Measurements from ENCODE around the gene S100A4.
"Not testable (repeated sequence)": the region's sequence is repeated elsewhere in the genome, so short reads cannot be mapped to it uniquely, and the experiment has no call there.

S100A4 gene

DNA sequence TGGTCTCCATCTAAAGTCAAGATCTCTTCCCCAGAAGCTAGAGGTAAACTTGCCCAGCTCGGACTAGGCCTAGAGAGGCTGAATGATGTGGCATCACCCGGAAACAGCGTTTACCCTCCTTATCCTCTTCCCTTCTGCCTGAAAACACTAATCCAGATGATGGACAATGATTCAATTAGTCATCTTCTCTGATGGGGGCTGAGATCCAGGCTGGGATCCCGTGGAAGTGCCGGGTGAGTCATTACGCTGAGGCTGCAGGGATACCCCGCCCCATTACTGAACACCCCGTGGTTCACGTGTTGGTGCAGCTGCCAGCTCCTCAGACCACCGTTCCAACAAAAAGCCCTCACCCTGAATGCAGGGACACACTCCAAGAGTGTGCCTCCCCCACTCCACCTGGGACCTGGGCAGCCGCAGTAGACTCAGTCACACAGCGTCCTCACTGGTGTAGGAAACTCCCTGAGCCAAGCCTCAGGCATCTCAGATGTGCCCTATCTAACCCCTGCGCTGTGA lies 11.9 kb downstream of the S100A4 start:
- peak; percentile 86 for DNase-seq (ENCODE audit: low read depth)

DNA sequence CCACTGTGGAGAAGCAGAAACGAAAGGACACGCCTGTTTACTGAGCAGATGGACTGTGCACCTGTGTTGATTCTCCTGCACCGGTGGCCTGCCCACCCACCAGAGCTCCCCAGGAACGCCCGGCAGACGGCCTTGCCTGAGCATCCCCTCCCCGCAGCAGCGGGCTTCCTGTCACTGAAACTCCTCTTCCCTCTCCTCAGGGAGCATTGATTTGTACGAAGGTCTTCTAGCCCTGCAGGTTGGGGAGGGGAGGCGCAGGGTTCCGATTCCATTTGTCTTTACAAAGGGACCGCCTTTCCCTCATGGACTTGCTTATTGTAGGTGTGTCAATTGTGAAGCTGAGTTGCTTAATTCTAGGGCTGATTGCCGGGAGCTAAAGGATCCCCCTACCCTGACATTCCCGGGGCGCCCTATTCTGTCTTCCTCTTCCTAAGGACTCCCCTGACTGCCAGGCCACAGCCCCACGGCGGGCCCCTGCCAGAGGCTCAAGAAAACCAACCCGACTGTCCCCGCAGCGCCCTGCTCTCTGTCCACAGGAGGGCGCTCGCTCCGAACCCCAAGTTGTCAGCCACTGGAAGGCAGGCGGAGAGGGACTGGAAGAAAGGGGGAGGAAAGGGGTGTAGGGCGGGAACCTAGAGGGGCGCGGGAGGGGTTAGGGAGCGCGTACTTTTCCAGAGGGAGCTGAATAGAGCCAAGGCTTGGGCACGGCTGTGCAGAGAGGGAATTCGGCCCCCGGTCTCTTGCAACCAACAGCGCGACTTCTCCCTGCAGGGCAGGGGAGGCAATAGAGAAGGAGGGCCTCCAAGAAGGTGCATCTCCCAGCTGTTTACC lies 12.6 kb downstream of the S100A4 start:
- DNase-seq (ENCODE audit: low read depth) = peak; percentile 68

DNA sequence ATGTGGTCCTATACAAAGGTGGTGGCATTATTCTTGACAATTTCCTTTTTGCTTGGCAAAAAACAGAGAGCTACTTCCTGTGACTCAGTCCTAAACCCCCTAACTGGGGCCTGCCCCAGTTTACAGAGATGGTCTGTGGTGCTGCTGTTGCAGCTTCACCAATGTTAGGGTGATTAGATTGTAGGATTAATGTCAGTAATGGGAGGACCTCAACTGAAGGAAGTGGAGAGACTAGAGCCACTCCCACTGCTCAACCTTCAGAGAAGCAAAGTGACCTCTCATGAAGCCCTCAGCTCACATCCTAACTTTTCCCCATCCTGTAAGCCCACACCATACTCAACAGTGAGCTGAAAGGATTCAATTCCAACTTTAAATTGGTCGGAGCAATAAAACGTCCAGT lies 13.4 kb downstream of the S100A4 start:
- no peak for DNase-seq (ENCODE audit: low read depth)

DNA sequence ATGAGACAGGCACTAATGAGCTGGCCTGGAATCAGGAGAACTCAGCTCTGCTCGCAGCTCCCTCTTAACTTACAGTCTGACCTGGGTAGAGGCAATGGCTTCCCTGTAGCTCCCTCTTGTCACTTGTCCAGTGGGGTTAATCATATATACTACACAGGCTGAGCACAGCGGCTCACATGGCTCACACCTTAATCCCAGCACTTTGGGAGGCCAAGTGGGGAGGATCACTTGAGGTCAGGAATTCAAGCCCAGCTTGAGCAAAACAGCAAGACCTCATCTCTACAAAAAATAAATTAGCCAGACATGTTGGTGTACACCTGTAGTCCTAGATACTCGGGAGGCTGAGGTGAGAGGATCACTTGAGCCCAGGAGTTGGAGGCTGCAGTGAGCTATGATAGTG lies 14.0 kb downstream of the S100A4 start:
- no peak for DNase-seq (ENCODE audit: low read depth)

DNA sequence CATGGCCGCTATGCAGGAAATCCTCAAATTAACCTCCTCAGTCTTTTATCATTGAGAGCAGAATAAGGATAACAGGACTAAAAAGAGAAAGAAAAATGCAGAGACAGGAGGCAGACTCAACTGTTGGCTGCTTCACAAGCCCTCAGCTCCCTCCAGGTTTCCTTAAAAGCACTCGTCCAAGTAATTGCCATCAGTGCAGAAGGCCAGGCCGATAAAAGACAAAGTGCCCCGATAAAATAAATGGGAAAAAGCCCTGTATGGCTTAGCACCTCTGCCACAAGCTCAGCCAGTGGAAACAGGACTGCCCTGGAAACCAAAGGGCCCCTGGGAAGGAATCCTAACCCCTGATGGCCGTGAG lies 17.9 kb downstream of the S100A4 start:
- DNase-seq (ENCODE audit: low read depth) = no peak

DNA sequence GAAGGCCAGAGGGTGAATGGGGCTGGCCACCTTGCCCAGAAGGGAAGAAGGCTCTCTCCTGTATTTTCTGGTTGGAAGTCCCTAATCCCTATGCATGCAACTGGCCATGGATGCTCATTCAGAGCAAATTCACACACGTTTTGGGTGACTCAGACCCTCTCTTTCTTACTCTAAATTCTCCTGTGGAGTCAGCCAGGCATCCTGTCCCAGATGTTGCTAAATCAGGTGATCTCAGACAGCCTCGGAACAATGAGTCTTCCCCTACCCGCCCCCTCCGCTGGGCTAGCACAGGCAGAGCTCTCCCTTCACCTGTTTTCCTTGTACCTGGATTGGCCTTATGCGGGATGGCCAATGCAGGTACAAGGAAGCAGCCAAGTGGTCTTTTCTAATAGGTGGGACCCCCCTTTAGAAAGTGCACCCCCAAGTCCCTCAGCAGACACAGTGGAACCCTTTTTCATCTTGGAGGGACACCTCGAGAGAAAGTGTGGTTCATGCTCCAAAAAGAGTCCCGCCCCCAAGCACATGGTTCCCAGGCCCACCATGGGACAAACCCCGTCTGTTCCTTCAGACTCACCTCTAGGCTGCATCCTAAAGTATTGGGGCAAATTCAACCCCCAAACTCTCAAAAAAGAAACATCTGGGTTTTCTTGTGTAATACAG lies 18.5 kb downstream of the S100A4 start:
- DNase-seq (ENCODE audit: low read depth) = no peak

DNA sequence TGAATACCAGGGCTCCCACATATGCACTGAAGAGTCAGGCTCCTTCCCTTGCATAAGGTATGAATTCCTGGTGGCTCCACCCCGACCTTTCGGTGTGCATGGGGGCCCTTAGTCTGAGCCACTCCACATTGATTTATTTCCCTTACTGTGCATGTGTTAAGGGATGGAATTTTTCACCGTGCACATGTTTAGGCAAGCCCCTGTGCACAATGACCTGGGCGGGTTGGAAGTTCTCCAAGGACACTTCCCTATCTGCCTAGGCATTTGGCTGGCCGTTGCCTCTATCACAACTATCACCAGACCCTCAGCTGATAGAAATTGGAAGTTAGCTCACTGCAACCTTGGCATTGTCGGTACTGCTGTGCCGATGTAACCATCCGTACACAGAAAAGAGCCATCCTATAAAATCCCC lies 19.5 kb downstream of the S100A4 start:
- DNase-seq (ENCODE audit: low read depth) = no peak

DNA sequence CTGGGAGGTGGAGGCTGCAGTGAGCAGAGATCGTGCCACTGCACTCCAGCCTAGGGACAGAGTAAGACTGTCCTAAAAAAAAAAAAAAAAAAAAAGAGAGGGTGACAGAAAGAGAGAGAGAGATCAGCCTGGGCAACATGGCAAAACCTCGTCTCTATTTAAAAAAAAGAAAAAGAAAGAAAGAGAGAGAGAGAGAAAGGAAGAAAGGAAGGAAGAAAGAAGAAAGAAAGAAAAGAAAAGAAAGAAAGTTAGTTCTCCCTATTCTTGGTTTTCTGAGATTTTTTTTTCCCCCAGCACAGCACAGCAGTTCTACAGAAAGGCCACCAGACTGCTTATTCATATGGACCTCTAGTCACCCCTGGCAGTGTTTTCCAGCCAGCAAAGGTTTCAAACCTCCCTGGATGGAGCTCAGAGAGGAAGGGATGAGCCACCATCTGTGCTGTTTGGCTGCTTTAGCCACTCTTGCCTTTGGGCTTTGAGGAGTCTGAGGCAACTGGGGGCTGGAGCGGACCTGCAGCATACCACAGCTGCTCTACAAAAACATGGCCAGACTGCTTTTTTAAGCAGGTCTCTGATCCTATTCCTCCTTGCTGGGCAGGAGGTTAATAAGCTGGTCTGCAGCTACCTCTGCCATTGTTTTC lies 20.4 kb downstream of the S100A4 start:
- no peak for DNase-seq (ENCODE audit: low read depth)

DNA sequence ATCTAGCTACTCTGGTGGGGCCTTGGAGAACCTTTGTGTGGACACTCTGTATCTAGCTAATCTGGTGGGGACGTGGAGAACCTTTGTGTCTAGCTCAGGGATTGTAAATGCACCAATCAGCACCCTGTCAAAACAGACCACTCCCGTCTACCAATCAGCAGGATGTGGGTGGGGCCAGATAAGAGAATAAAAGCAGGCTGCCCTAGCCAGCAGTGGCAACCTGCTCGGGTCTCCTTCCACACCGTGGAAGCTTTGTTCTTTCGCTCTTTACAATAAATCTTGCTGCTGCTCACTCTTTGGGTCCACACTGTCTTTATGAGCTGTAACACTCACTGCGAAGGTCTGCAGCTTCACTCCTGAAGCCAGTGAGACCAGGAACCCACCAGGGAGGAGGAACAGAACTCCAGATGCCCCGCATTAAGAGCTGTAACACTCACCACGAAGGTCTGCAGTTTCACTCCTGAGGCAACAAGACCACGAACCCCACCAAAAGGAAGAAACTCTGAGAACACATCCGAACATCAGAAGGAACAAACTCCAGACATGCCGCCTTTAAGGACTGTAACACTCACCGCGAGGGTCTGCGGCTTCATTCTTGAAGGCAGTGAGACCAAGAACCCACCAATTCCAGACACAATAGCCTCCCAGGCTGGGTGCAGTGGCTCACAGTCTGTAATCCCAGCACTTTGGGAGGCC lies 23.1 kb downstream of the S100A4 start:
- DNase-seq (ENCODE audit: low read depth) = not testable (repeated sequence)

DNA sequence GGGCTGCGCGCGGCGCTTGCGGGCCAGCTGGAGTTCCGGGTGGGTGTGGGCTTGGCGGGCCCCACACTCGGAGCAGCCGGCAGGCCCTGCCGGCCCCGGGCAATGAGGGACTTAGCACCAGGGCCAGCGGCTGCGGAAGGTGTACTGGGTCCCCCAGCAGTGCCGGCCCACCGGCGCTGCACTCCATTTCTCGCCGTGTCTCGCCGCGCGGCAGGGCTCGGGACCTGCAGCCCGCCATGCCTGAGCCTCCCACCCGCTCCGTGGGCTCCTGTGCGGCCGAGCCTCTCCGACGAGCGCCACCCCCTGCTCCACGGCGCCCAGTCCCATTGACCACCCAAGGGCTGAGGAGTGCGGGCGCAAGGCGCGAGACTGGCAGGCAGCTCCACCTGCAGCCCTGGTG lies 23.8 kb downstream of the S100A4 start:
- not testable (repeated sequence) for DNase-seq (ENCODE audit: low read depth)

DNA sequence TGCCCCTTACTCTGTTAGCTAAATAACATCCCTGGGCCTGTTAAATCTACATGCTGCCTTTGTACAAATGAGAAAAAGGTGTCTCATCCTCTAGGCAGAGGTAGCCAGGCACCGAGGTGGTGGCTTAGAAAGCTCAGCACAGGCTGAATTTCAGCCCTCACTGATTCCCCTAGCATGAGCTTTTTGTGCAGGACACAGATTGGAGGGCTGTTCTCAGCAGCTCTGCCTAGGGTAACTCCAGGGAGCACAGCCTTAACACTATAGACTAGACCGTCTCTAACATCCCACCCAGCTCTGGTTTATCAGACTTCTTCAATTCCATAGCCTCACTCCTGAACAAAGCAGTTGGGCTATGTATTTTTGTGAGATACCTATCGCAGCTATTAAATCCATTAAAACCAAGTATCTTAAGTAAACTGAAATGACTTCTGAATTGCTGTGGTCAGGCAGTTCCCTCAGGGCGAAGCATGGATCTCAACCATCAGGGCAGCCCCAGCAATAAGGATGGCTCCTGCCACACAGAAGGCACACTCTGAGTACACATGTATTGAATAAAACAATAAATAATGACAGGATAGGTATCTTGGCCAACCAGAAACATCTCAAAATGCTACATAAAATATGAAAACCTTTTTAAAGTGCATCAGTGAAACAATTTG lies 24.7 kb downstream of the S100A4 start:
- DNase-seq (ENCODE audit: low read depth) = no peak

DNA sequence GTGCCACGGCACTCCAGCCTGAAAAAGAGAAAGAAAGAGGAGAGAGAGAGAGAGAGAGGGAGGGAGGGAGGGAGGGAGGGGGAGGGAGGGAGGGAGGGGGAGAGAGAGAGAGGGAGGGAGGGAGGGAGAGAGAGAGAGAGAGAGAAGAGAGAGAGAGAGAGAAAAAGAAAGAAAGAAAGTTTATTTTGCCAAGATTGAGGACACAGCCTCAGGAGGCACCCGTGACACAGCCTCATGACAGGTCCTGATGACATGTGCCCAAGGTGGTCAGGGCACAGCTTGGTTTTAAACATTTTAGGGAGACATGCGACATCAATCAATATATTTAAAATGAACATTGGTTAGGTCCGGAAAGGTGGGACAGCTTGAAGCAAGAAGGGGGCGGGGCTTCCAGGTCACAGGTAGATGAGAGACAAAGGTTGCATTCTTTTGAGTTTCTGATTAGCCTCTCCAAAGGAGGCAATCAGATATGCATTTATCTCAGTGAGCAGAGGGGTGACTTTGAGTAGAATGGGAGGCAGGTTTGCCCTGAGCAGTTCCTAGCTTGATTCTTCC lies 25.4 kb downstream of the S100A4 start:
- DNase-seq (ENCODE audit: low read depth) = not testable (repeated sequence)

DNA sequence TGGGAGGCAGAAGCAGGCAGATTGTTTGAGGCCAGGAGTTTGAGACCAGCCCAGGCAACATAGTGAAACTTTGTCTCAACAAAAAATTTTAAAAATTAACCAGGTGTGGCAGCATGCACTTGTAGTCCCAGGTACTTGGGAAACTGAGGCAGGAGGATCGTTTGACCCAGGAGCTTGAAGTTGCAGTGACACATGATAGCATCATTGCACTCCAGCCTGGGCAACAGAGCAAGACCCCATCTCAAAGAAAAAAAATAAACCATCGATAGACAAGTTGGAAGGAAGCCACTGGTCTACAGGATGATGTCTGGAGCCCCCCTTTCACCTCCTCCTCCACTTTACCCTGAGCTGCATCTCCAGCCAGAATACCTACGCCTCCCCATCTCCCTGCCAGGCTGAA lies 26.4 kb downstream of the S100A4 start:
- no peak for DNase-seq (ENCODE audit: low read depth)

DNA sequence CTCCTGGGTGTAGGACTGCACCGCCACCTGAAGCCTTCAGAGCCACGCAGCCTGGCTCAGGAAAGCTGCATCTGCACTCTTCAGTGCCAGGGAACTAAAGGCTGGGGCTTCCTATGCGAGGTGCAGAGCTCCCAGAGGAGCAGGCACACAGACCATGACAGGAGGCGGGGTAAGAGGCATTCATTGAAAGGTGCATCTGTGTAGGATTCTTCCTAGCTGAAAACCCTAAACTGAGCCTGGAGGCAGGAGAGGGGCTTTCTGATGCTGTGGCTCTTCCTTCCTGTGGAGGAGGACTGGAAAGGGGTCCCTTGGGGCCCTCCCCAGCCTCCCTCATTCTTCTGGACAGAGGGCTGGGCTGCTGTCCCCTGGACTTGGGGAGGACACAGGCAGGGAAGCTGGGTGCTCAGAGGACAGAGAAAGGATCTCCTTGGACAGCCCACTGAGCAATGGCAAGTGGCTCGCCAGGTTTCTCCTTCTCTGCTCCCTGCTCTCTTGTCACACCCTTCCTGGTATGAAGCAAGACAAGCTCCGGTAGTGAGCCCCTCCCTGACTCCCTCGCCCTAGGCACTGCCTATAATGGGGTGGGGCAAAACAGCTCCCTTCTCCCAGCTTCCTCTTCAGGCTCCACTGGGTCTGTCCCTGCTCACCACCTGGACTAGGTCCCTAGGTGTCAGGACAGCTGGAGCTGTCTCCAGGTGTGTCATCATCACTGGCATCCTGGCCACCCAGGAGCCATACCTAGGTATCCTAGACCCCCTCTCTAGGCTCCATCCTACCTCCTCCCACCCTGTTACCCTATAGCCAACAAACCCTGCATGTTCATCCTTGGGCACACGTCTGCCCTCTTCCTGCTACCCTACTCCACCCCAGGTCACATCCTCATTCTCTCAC lies 29.9 kb downstream of the S100A4 start:
- DNase-seq (ENCODE audit: low read depth) = no peak

DNA sequence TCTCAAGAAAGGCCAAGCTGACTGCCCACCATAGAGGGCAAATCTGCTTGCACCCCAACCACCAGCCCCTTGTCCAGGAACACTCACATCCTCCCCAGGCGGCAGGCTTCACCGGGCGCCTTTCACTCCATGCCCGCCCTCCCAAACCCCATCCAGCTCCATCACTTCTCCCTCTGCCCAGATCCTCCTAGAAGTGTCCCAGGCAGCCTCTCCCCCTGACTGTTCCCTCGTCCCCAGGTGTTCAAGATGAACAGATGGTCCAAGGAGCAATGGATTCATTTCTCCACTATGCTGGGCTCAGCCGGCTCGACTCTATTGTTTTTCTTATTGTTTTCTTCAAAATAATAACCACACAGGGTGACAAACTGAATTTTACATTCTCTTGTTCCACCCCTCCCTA lies 31.9 kb downstream of the S100A4 start:
- DNase-seq (ENCODE audit: low read depth) = no peak

DNA sequence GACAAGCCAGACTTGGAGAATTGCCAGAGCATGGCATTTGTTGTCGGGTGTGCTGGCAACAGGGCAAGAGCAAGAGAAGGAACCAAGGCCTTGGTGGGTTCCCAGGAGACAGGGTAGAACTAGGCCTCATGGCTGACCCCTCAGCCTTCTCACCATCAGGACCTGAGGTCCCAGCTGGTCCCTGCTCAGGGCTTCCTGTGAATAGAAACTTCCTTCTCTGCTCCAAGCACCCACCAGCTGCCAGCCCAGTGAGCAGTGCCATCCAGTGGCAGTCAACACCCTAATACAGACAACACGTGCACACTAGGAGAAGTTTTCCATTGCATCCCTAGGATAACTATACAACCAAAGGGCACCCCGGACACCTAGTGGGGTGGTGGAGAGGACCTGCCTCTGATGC lies 32.6 kb downstream of the S100A4 start:
- no peak for DNase-seq (ENCODE audit: low read depth)

DNA sequence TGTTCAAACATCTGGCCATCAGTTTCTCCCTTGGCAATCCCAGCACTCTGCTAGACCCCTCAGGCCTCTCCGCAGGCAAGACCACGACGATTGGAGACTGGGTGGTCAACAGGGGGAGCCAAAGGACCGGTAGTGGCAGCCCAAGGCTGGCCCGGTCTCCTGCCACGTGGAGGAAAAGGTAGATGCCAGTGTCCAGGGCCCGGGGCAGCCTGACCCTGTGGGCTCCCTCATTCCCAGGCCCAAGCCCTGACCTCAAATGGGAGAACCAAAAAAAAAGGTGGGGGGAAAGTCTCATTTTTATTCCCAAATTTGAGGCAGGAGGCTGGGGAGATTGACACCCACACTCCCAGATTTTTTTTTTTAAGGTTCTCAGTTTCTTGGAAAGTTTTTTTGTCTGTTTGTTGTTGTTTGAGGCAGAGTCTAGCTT lies 34.6 kb downstream of the S100A4 start:
- DNase-seq (ENCODE audit: low read depth) = no peak

DNA sequence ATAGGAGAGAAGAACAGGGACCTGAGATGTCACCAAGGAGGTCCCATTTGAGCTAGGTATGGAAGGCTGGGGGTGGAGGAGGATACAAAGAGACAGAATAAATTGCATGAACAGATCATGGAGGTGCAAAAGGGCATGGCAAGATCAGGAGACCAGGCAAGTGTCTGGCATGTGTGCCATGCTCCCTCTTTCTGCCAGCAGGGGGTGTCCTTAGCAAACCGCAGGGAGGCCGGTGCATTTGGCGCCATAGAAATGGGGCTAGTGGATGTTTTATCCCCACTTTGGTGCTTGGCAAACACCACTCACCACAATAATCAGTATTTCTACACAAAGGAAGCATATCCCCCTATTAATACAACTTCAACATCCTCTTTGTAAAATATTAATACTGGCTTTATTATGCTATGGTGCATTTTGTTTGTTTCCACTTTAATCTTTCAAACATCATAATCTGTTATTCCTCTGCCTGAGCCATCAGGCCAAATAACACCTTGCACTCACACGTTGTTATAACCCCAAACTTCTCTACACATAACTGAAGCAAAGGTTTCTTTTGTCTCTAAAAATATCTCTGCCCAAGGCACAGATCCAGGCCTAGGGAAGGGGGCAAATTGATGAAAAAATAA lies 35.8 kb downstream of the S100A4 start:
- DNase-seq (ENCODE audit: low read depth) = no peak

DNA sequence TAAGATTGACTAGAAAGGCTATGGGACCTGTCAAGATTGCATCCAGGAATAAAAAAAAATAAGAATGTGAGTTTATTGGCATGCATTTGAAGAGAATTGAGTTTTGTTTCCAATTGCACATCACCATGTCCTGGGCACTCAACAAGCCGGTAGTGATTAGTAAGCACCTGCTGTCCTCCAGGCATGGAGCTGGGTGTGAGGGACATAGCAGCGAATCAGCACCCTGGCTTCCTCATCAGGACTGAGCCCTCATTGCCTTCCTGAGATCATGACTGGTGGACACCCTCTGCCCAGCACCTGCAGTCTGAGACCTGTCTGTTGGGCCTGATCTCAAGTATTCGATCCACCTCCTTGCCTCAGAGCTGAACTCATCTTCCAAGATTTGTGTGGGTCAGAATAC lies 36.6 kb downstream of the S100A4 start:
- no peak for DNase-seq (ENCODE audit: low read depth)
